K562 treated with DMSO at 1 percent for 4 hours (cell line): Measurements from ENCODE around the gene SINHCAF. TPM values are rescaled to one million over a fixed set of nuclear protein-coding genes. Genes with fewer than 3 reads are reported as not detected.

Source experiments
- total RNA-seq: library from RNA; unstranded; fragments of 300-600 nt; gene quantifications from 2 replicates; pipeline ENCODE4 v1.2.3, GENCODE V29; 2022; ENCODE audit not compliant: insufficient read depth

Gene SINHCAF, protein sequence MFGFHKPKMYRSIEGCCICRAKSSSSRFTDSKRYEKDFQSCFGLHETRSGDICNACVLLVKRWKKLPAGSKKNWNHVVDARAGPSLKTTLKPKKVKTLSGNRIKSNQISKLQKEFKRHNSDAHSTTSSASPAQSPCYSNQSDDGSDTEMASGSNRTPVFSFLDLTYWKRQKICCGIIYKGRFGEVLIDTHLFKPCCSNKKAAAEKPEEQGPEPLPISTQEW
- 20.3 and 20.6 TPM in 2 replicates for total RNA-seq

DNA sequence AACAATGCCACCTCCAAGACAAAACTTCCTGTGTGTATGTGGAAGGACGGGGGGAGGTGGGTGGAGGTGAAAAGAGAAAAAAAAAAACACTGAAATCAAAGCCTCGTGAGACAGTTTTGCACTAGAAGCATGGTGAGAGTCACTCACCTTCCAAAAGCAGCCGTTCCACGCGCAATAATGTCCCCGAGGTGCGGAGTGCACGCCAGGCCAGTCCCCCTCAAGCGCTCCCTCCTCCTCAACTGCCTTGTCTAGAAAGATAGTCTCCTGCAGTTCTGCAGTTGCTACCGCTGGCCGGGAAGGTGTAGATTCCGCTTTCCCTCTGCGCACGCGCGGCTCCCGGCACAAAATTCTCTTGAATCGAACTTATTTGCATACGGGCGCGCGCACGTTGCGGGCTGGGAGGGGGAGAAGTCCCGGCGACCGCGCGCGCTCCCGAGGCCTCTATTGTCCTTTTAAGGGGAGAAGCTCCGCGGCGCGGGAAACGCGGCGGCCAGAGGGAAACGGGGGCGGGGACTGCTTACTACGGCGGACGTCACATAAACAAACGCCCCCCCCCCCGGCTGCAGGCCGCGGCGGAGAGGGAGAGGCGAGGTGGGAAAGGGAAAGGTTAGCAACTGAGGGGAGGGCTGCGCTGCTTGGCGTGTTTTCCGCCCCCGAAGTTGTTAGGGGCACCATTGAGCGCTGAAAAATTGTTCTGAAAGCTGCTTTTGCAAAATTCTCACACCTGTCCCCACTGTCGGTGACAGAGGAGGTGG, at the start of gene SINHCAF:
Gene SINHCAF (minus strand): TSS at position 274 of the 755 bp plus-strand sequence. CDS start 27,946 bp downstream, outside the sequence.

